Fibroblast of the aortic adventitia (primary cell): Measurements from ENCODE around the gene WNK1. TPM values are rescaled to one million over a fixed set of nuclear protein-coding genes. Genes with fewer than 3 reads are reported as not detected.
A peak's percentile ranks its signal among the peaks of the same experiment; 100 is the strongest.
"Not testable (repeated sequence)": the region's sequence is repeated elsewhere in the genome, so short reads cannot be mapped to it uniquely, and the experiment has no call there.

Source experiments
- DNase-seq: peaks from one replicate; pipeline ENCODE4 v3.0.0-alpha.2; 2010; ENCODE audit warnings: low read depth
- H3K4me3 ChIP-seq: 2 replicates; pipeline ENCODE4 v1.5.1; 2011; ENCODE audit warnings: low read depth, mild to moderate bottlenecking, control low read depth, low read length, moderate library complexity
- total RNA-seq: library from RNA; depleted of rRNA; stranded (reverse); fragments of >200 nt; gene quantifications from 2 replicates; pipeline ENCODE4 v1.2.3, GENCODE V29; 2012; ENCODE audit warnings: low replicate concordance
- TF ChIP-seq, protein P1 (sequence below): IDR thresholded peaks from 2 replicates; pipeline ENCODE4 v1.5.1; 2011; ENCODE audit warnings: mild to moderate bottlenecking, low read length, control low read depth, inconsistent platforms; ENCODE audit not compliant: insufficient read depth

WNK1 gene
- total RNA-seq, 1 donor, result 91.7 TPM

DNA sequence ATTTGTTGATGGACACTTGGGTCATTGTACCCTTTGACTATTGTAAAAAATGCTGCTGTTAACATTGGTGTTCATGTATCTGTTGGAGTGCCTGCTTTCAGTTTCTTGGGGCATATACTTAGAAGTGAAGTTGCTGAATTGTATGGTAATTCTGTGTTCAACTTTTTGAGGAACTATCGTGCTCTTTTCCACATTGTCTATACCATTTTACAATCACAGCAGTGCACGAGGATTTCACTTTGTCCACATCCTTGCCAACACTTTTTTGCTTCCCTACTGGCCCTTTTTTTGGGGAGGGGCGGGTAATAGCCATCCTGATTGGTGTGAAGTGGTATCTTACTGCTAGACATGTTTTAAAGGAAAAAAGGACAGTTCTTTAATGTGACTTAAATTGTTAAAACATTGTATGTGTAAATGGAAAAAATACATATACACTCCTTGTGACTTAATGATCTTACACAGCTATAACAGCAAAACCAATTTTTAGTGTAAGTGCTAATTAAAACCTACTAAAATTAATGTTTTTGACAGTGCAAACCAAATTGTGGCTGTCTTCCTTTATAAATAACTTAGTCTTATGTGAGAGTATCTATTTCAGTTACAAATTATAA, 52.7 kb downstream of the WNK1 start:
- no peak for DNase-seq
- TF ChIP-seq, protein P1, sequence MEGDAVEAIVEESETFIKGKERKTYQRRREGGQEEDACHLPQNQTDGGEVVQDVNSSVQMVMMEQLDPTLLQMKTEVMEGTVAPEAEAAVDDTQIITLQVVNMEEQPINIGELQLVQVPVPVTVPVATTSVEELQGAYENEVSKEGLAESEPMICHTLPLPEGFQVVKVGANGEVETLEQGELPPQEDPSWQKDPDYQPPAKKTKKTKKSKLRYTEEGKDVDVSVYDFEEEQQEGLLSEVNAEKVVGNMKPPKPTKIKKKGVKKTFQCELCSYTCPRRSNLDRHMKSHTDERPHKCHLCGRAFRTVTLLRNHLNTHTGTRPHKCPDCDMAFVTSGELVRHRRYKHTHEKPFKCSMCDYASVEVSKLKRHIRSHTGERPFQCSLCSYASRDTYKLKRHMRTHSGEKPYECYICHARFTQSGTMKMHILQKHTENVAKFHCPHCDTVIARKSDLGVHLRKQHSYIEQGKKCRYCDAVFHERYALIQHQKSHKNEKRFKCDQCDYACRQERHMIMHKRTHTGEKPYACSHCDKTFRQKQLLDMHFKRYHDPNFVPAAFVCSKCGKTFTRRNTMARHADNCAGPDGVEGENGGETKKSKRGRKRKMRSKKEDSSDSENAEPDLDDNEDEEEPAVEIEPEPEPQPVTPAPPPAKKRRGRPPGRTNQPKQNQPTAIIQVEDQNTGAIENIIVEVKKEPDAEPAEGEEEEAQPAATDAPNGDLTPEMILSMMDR, result no peak
- H3K4me3 ChIP-seq, result no peak overlapping the region

DNA sequence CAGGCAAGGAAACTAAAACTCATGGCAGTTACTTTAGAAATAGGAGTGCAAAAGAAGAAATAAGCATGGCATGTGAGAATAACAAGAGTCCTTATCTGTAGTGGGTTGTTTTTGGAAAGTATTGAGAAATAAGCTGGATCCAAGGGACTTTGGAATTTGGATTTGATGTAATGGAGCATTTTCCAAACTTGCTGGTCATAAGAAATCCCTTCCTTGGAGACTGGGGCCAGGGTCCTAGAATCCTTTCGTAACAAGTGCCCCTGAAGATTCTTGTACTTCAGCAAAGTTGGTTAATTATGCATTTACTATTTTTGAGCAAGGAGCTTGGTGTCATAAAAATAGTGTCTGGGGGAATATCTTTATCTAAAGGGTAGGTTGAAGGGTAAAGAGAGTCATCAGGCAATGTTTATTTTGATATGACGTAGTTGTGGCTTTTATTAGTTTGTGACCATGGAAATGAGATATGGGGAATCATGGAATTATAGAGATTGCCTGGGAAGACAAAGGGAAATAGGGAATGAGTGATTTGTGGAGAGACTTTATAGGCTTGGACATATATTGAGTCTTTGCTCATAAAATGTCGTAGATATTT, 53.9 kb downstream of the WNK1 start:
- TF ChIP-seq, protein P1, result no peak
- peak; percentile 91 for DNase-seq

GRCh38 chr12:807041-807735, 54.8 kb downstream of the WNK1 start:
- H3K4me3 ChIP-seq, result no peak overlapping the region
- no peak for DNase-seq
- TF ChIP-seq, protein P1, result no peak

More for the DNA sequence above, 53.9 kb downstream of the WNK1 start:
- H3K4me3 ChIP-seq, result no peak overlapping the region

- no peak overlapping the region for H3K4me3 ChIP-seq
- no peak for DNase-seq
- TF ChIP-seq, protein P1, result no peak
Observed at GRCh38 chr12:810116-810515, 57.7 kb downstream of the WNK1 start.

- H3K4me3 ChIP-seq, result no peak overlapping the region
- no peak for DNase-seq
- TF ChIP-seq, protein P1, result no peak
Observed at GRCh38 chr12:810671-811415, 58.5 kb downstream of the WNK1 start.

- TF ChIP-seq, protein P1, result no peak
- DNase-seq, result no peak
- no peak overlapping the region for H3K4me3 ChIP-seq
Observed at GRCh38 chr12:812950-813349, 60.6 kb downstream of the WNK1 start.

DNA sequence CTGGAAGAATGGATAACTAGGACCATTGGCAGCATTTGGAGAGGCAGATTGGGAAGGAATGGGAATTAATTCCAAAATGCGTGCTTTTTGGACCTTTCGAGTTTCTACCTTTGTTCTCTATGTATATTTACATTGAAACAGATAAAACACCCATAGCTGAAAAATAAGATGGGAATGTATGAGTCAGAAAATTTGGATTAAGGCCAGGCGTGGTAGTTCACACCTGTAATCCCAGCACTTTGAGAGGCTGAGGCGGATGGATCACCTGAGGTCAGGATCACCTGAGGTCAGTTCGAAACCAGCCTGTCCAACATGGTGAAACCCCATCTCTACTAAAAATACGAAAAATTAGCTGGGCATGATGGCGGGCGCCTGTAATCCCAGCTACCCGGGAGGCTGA, 65.1 kb downstream of the WNK1 start:
- DNase-seq, H3K4me3 ChIP-seq: not testable (repeated sequence)
